ENCODE measurements around the gene MYO15B.

MYO15B gene

GRCh38 chr17:75571197-75571884 is 16.3 kb upstream of the MYO15B start:
- no peak for DNase-seq (ENCODE audit: extremely low read depth, low read depth)
- TF ChIP-seq CTCF (IDR thresholded peaks at IDR 0.05; ENCODE audit: low read depth, low read length, missing control alignments) = no peak
- no peak overlapping the region for H3K4me3 ChIP-seq (replicated peaks; ENCODE audit: low read depth, low read length)

GRCh38 chr17:75571885-75572215 is 15.8 kb upstream of the MYO15B start:
- no peak for TF ChIP-seq CTCF (IDR thresholded peaks at IDR 0.05; ENCODE audit: low read depth, low read length, missing control alignments)
- DNase-seq (ENCODE audit: extremely low read depth, low read depth) = no peak
- no peak overlapping the region for H3K4me3 ChIP-seq (replicated peaks; ENCODE audit: low read depth, low read length)

- TF ChIP-seq CTCF (IDR thresholded peaks at IDR 0.05; ENCODE audit: low read depth, low read length, missing control alignments) = no peak
- no peak for DNase-seq (ENCODE audit: extremely low read depth, low read depth)
These were observed 14.7 kb upstream of the MYO15B start for GRCh38 chr17:75572713-75573539.

DNA sequence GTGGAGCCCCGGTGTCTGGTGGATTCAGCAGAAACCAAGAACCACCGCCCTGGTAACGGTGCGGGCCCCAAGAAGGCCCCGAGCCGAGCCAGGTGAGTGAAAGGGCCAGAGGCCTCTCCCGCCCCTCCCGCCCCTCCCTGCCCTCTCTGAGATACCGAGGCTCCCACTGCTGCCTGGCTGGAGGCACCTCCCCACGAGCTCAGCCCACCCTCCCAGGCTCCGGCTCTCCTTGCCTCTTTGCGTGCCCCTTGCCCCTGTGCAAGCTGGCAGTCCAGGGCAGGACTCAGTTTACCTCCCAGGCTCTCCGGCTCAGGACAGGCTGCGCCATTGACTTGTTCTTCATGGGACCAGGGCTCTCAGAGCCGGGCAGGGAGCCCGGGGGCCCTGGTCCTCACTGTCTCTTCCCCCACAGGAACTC is 14.1 kb upstream of the MYO15B start:
- no peak for DNase-seq (ENCODE audit: extremely low read depth, low read depth)
- TF ChIP-seq CTCF (IDR thresholded peaks at IDR 0.05; ENCODE audit: low read depth, low read length, missing control alignments) = no peak
- H3K4me3 ChIP-seq (replicated peaks; ENCODE audit: low read depth, low read length) = no peak overlapping the region

More at GRCh38 chr17:75572713-75573539, 14.7 kb upstream of the MYO15B start:
- H3K4me3 ChIP-seq (replicated peaks; ENCODE audit: low read depth, low read length) = no peak overlapping the region

DNA sequence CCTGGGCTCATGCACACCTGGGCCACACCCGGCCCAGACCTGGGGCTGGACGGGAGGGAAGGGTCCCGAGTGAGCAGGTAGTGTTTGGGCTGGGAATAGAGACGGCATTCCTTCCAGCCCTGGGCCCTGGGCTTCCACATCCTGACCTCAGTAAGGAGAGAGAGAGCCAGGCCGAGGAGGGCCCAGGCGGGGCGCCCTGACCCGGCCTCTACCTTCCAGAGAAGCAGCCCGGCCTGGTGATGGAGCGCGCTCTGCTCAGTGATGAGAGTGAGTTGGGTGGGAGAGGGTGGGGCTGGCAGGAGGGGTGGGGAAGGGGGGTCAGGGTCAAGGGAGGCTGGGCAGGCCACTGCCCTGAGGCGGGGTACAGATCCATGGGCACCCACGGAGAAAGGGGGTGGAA is 13.6 kb upstream of the MYO15B start:
- TF ChIP-seq CTCF (IDR thresholded peaks at IDR 0.05; ENCODE audit: low read depth, low read length, missing control alignments) = no peak
- no peak overlapping the region for H3K4me3 ChIP-seq (replicated peaks; ENCODE audit: low read depth, low read length)
- no peak for DNase-seq (ENCODE audit: extremely low read depth, low read depth)

GRCh38 chr17:75574404-75575036 is 13.1 kb upstream of the MYO15B start:
- TF ChIP-seq CTCF (IDR thresholded peaks at IDR 0.05; ENCODE audit: low read depth, low read length, missing control alignments) = no peak
- no peak for DNase-seq (ENCODE audit: extremely low read depth, low read depth)
- H3K4me3 ChIP-seq (replicated peaks; ENCODE audit: low read depth, low read length) = no peak overlapping the region
